C4-2B (cell line): ENCODE measurements around the gene TRMT44.
A peak's percentile ranks its signal among the peaks of the same experiment; 100 is the strongest.

Source experiments
- H3K27ac ChIP-seq: fragments of 450-650 bp; 2 replicates; pipeline ENCODE4 v1.5.1; 2017
- CTCF ChIP-seq: fragments of 450-650 bp; conservative IDR thresholded peaks from 2 replicates; pipeline ENCODE4 v1.5.1; 2017; ENCODE audit warnings: mild to moderate bottlenecking
- ZFX ChIP-seq: fragments of 450-650 bp; IDR thresholded peaks from 2 replicates; pipeline ENCODE4 v1.6.1; 2017

TRMT44 gene

GRCh38 chr4:8438743-8439142, 1.8 kb upstream of the TRMT44 start:
- no peak for TF ChIP-seq ZFX
- no peak for TF ChIP-seq CTCF
- H3K27ac ChIP-seq: peak overlapping the region; percentile 44; the same call in 1 of the 2 replicates

GRCh38 chr4:8439168-8439567, 1.4 kb upstream of the TRMT44 start:
- TF ChIP-seq CTCF (no peak), ZFX (no peak)
- peak overlapping the region; percentile 44; the same call in 1 of the 2 replicates for H3K27ac ChIP-seq

- peak overlapping the region; percentile 77 for H3K27ac ChIP-seq
- no peak for TF ChIP-seq CTCF
- TF ChIP-seq ZFX: no peak
These were observed 574 bp upstream of the TRMT44 start for GRCh38 chr4:8439914-8440491.

GRCh38 chr4:8441499-8442091, 1.0 kb downstream of the TRMT44 start:
- peak overlapping the region; percentile 77 for H3K27ac ChIP-seq
- TF ChIP-seq CTCF (no peak), ZFX (no peak)

GRCh38 chr4:8442596-8443358, 2.2 kb downstream of the TRMT44 start:
- H3K27ac ChIP-seq: no peak overlapping the region
- TF ChIP-seq CTCF (no peak), ZFX (no peak)

- no peak for TF ChIP-seq CTCF
- no peak for TF ChIP-seq ZFX
These were observed 3.2 kb downstream of the TRMT44 start for GRCh38 chr4:8443801-8444200.

GRCh38 chr4:8446122-8446521, 5.5 kb downstream of the TRMT44 start:
- no peak overlapping the region for H3K27ac ChIP-seq
- TF ChIP-seq CTCF: no peak
- no peak for TF ChIP-seq ZFX

More at GRCh38 chr4:8443801-8444200, 3.2 kb downstream of the TRMT44 start:
- no peak overlapping the region for H3K27ac ChIP-seq
